Choroid plexus epithelial cell (primary cell): ENCODE data around the gene MCCC2.
"Not testable (repeated sequence)": the region's sequence is repeated elsewhere in the genome, so short reads cannot be mapped to it uniquely, and the experiment has no call there.

Source experiments
- DNase-seq: peaks from one replicate; pipeline ENCODE4 v3.0.0-alpha.2; 2010; ENCODE audit warnings: low read depth
- H3K4me3 ChIP-seq: 2 replicates; pipeline ENCODE4 v1.5.1; 2011; ENCODE audit warnings: low read depth, mild to moderate bottlenecking, control low read depth, low read length, moderate library complexity
- TF ChIP-seq, protein P1 (sequence below): conservative IDR thresholded peaks from 2 replicates; pipeline ENCODE4 v1.5.1; 2011; ENCODE audit warnings: low read depth, mild to moderate bottlenecking, control low read depth, inconsistent platforms, low read length, moderate library complexity

Gene MCCC2

DNA sequence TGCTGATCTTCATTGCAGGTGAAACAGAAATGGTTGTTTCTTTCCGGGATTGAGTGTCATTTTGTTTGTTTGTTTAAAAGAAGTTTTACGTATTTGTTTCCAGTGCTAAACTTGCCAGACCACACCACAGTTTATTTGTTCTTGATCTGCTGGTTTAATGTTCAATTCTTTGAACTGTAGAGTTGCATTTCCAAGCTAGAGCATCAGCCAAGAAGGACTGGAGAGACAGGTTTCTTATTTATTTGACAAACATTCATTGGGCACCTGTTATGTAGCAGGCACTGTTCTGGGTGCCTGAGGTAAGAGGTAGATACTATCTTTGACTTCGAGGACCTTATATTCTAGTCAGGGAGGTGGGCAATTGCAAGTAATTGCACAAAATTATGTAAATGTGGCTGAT is 45.0 kb downstream of the MCCC2 start:
- no peak overlapping the region for H3K4me3 ChIP-seq
- no peak for DNase-seq
- TF ChIP-seq, protein P1, sequence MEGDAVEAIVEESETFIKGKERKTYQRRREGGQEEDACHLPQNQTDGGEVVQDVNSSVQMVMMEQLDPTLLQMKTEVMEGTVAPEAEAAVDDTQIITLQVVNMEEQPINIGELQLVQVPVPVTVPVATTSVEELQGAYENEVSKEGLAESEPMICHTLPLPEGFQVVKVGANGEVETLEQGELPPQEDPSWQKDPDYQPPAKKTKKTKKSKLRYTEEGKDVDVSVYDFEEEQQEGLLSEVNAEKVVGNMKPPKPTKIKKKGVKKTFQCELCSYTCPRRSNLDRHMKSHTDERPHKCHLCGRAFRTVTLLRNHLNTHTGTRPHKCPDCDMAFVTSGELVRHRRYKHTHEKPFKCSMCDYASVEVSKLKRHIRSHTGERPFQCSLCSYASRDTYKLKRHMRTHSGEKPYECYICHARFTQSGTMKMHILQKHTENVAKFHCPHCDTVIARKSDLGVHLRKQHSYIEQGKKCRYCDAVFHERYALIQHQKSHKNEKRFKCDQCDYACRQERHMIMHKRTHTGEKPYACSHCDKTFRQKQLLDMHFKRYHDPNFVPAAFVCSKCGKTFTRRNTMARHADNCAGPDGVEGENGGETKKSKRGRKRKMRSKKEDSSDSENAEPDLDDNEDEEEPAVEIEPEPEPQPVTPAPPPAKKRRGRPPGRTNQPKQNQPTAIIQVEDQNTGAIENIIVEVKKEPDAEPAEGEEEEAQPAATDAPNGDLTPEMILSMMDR: no peak

DNA sequence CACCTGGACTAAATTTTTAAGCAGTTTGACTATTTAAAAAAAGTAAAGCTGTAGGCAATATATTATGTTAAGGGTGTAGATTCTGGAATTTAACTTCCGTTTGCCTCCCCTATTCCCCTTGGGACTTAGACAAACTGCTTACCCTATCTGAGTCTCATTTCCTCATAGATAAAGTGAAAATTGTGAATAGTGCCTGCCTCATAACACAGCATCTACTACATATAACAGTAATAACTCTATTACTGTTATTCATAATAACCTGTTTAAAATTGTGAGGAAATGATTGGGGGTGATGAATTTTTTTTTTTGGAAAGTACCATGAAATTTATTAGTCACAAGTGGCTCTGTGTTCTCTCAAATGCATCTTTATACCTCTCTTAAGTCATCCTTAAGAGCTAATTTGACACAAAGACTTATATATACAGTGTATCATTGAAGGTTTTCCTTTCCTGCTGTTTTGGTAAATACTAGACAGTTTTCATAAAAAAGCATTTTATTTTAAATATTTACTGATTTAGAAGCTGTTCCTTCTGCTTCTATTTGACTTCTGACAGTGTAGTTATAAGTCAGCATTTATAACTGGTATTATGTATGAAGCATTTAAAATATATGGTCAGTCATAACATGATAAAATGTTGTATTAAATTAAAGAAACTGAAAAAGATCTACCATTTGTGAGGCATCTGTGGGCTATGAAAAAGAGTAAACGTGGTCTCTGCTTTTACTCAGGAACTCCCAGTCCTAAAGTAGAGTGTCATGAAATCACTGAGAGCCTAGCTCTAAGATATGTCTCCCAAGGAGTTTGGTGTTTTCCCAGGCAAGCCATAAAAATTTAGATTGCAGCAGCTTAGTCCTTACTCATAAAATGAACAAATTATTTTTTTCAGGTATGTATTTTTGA is 46.4 kb downstream of the MCCC2 start:
- no peak overlapping the region for H3K4me3 ChIP-seq
- TF ChIP-seq, protein P1: no peak
- DNase-seq: no peak

DNA sequence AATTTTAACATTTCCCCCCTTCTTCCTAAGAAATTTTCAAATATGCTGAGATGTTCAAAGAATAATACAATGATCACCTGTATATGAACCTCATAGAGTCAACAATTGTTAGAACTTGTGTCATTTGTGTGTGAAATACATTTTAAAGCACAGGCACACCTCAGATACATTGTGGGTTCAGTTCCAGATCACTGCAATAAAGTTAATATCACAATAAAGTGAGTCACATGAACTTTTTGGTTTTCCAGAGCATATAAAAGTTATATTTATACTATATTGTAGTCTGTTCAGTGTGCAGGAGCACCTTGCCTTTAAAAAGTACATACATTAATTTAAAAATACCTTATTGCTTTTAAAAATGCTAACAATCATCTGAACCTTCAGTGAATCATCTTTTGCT is 50.0 kb downstream of the MCCC2 start:
- DNase-seq: no peak
- H3K4me3 ChIP-seq: no peak overlapping the region
- TF ChIP-seq, protein P1: no peak

DNA sequence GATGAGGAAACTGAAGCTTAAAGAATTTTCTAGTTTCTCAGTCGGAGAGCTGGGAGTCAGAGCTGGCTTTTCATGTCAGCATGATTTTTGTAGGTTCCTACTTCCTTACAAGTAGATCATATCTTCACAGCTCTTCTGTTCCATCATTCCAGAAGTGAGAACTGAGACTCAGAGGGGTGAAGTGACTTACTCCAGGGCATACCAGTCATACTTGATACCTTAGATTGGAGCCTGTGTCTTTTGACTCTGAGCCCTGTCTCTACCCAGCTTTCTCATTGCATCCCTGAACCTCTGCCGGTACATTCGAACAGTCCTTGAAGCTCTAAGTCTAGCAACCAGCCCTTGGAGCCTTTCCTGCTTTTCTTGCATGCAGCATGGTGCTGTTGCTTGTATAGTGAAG is 53.3 kb downstream of the MCCC2 start:
- TF ChIP-seq, protein P1: no peak
- no peak overlapping the region for H3K4me3 ChIP-seq
- DNase-seq: no peak

DNA sequence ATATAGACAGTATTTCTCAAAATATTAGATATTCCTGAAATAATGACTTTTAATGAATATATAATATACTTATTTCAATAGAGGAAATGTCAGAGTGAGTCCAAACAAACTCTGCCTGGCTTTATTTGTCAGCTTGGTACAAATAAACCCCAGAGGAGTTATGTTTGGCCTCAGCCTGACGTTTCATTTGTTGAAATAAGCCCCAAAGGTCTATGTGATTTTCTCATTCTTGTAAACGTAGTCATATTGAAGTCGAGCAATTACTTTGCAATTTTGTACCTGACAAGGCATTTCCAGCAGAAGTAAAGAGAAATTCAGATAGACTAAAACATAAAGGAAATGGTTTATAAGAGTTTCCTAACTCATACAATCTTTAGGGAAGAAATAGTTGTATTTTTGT is 57.9 kb downstream of the MCCC2 start:
- no peak for DNase-seq
- H3K4me3 ChIP-seq: no peak overlapping the region
- TF ChIP-seq, protein P1: no peak

DNA sequence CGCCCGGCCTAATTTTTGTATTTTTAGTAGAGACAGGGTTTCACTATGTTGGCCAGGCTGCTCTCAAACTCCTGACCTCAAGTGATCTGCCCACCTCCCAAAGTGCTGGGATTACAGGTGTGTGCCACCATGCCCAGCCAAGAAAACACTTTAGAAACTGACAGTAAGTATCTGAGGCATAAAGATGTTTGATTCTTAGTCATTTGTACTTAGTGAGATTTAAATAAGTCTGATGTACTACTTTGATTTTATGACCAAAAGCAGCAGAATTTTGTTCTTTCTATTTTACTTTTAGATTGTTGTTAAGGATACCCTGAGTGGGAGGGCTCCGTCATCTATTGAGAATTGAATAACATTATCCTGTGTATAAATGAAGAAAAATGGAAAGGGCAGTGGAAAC is 63.8 kb downstream of the MCCC2 start:
- H3K4me3 ChIP-seq, DNase-seq: not testable (repeated sequence)

DNA sequence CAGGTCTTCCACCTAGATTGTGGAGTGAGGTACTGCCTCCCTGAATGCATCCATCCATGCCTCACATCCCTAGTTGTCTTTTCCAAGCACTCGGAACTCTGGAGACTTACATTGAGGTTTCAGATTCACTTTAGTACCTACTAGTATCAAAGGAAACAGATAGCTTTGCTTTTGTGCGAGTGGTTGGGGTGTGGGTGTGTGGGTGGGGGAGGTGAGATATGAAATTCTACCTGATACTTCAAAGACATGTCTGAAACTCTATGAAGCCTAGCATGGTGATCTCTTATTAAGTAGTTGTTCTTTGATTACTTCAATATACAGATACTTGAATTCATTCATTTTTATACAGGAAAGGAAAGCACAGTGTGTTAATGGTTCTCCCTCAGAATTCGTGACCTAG is 64.4 kb downstream of the MCCC2 start:
- TF ChIP-seq, protein P1: no peak
- no peak overlapping the region for H3K4me3 ChIP-seq
- DNase-seq: no peak
